Activated CD8-positive, alpha-beta T cell treated with anti-CD3 and anti-CD28 coated beads, Interleukin-2, amount 10 ng/mL, durations not matched to agents 7 days and 5 days (primary cell): ENCODE measurements around the gene SMURF2. TPM values are rescaled to one million over a fixed set of nuclear protein-coding genes. Genes with fewer than 3 reads are reported as not detected.
"Not testable (repeated sequence)": the region's sequence is repeated elsewhere in the genome, so short reads cannot be mapped to it uniquely, and the experiment has no call there.

Experiments used
- ATAC-seq: fragments of 150-1000 bp; cut with Tn5 transposase; one replicate; pipeline ENCODE4 v1.10.0; 2021; ENCODE audit warnings: moderate library complexity
- CTCF ChIA-PET: fragments of 350-600 bp; sonication (Branson Sonifier 250); formaldehyde crosslinking; loops from one replicate; lab custom pipeline; 2021; ENCODE audit warnings: antibody characterized with exemption; lab: Charles Lee
- POLR2A ChIA-PET: fragments of 350-600 bp; sonication (Branson Sonifier 250); formaldehyde crosslinking; loops from one replicate; lab custom pipeline; 2021; ENCODE audit warnings: antibody characterized with exemption; lab: Charles Lee
- DNase-seq: peaks from one replicate; pipeline ENCODE4 v3.0.0-alpha.2; 2020
- H3K27ac Mint-ChIP-seq: one replicate; pipeline ENCODE4 v1.8.0; 2021; ENCODE audit warnings: mild to moderate bottlenecking, mixed read lengths
- H3K27me3 Mint-ChIP-seq: one replicate; pipeline ENCODE4 v1.8.0; 2021; ENCODE audit warnings: low read depth, mixed read lengths
- H3K36me3 Mint-ChIP-seq: one replicate; pipeline ENCODE4 v1.8.0; 2021; ENCODE audit warnings: low read depth, mixed read lengths
- H3K4me1 Mint-ChIP-seq: one replicate; pipeline ENCODE4 v1.8.0; 2021; ENCODE audit warnings: low read depth, mixed read lengths
- H3K4me3 Mint-ChIP-seq: one replicate; pipeline ENCODE4 v1.8.0; 2021; ENCODE audit warnings: mild to moderate bottlenecking, mixed read lengths
- H3K9me3 Mint-ChIP-seq: one replicate; pipeline ENCODE4 v1.8.0; 2022; ENCODE audit warnings: mixed read lengths; ENCODE audit not compliant: insufficient read depth
- total RNA-seq, 2 experiments: library from RNA; stranded (reverse); gene quantifications; one replicate each; pipeline ENCODE4 v1.2.3, GENCODE V29; 2021

SMURF2 gene
- total RNA-seq, 2 experiments from 2014 or later = 16.1 to 16.4 TPM

GRCh38 chr17:64580384-64581315 is 81.5 kb downstream of the SMURF2 start:
- ChIA-PET POLR2A (interaction anchor here (0.5 kb wide), 1 partner anchor 40 kb away, joined by 3 read pairs; no protein-coding TSS in a partner anchor), CTCF (no interaction called here)
- no peaks in the 10 kb centered on the region for H3K27me3 Mint-ChIP-seq
- no peak for DNase-seq
- H3K4me3 Mint-ChIP-seq = no peak overlapping the region
- ATAC-seq = no peak
- no peaks in the 10 kb centered on the region for H3K9me3 Mint-ChIP-seq
- H3K4me1 Mint-ChIP-seq = peaks cover 9% of the 10 kb centered on the region
- peak overlapping the region; percentile 31 for H3K27ac Mint-ChIP-seq
- peaks cover 32% of the 10 kb centered on the region for H3K36me3 Mint-ChIP-seq

- H3K4me1 Mint-ChIP-seq = peaks cover 9% of the 10 kb centered on the region
- DNase-seq (no peak), ATAC-seq (no peak)
- no peaks in the 10 kb centered on the region for H3K27me3 Mint-ChIP-seq
- peaks cover 32% of the 10 kb centered on the region for H3K36me3 Mint-ChIP-seq
- H3K9me3 Mint-ChIP-seq = no peaks in the 10 kb centered on the region
- no peak overlapping the region for H3K4me3 Mint-ChIP-seq
- H3K27ac Mint-ChIP-seq = no peak overlapping the region
- POLR2A ChIA-PET = interaction anchor here (0.5 kb wide), 1 partner anchor 39 kb away, joined by 3 read pairs; no protein-coding TSS in a partner anchor
- CTCF ChIA-PET = interaction anchor here (1.7 kb wide), 1 partner anchor 23 kb away, joined by 5 read pairs; no protein-coding TSS in a partner anchor
Measured at GRCh38 chr17:64579917-64580316, 82.2 kb downstream of the SMURF2 start.

DNA sequence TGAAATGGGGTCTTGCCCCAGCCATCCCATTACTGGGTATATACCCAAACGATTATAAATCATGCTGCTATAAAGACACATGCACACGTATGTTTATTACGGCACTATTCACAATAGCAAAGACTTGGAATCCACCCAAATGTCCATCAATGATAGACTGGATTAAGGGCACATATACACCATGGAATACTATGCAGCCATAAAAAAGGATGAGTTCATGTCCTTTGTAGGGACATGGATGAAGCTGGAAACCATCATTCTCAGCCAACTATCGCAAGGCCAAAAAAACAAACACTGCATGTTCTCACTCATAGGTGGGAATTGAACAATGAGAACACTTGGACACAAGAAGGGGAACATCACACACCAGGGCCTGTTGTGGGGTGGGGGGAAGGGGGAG is 85.1 kb downstream of the SMURF2 start:
- DNase-seq, H3K9me3 Mint-ChIP-seq, ATAC-seq, POLR2A ChIA-PET, CTCF ChIA-PET, H3K27ac Mint-ChIP-seq, H3K27me3 Mint-ChIP-seq, H3K4me3 Mint-ChIP-seq: not testable (repeated sequence)
- Mint-ChIP-seq H3K4me1 (peaks cover 19% of the 10 kb centered on the region), H3K36me3 (peaks cover 24% of the 10 kb centered on the region)

GRCh38 chr17:64575431-64575830 is 86.7 kb downstream of the SMURF2 start:
- no peak overlapping the region for H3K27ac Mint-ChIP-seq
- H3K27me3 Mint-ChIP-seq = no peaks in the 10 kb centered on the region
- peaks cover 24% of the 10 kb centered on the region for H3K36me3 Mint-ChIP-seq
- H3K4me1 Mint-ChIP-seq = peaks cover 10% of the 10 kb centered on the region
- ChIA-PET POLR2A (interaction anchor here (0.6 kb wide), 1 partner anchor 344 kb away, joined by 5 read pairs; no protein-coding TSS in a partner anchor), CTCF (interaction anchor here (0.7 to 1.2 kb wide), 7 partner anchors 20 to 155 kb away, joined by 3 to 5 read pairs (median 3); no protein-coding TSS in a partner anchor)
- H3K4me3 Mint-ChIP-seq = no peak overlapping the region
- DNase-seq (no peak), ATAC-seq (no peak)
- H3K9me3 Mint-ChIP-seq = no peaks in the 10 kb centered on the region

- POLR2A ChIA-PET = no interaction called here
- no peak for ATAC-seq
- no peaks in the 10 kb centered on the region for H3K27me3 Mint-ChIP-seq
Measured at GRCh38 chr17:64574646-64575045, 87.5 kb downstream of the SMURF2 start.

GRCh38 chr17:64573214-64573613 is 88.9 kb downstream of the SMURF2 start:
- ChIA-PET POLR2A (interaction anchor here (1.2 to 1.3 kb wide), 2 partner anchors 11 to 67 kb away, joined by 3 read pairs; partner anchors contain the start of genes CEP95 and DDX5), CTCF (interaction anchor here (0.8 to 1.8 kb wide), 7 partner anchors 10 to 165 kb away, joined by 3 to 8 read pairs (median 3); no protein-coding TSS in a partner anchor)
- no peak for ATAC-seq
- H3K4me3 Mint-ChIP-seq = no peak overlapping the region
- H3K36me3 Mint-ChIP-seq = peaks cover 24% of the 10 kb centered on the region
- no peak for DNase-seq
- no peaks in the 10 kb centered on the region for H3K27me3 Mint-ChIP-seq
- H3K27ac Mint-ChIP-seq = no peak overlapping the region
- H3K4me1 Mint-ChIP-seq = peaks cover 10% of the 10 kb centered on the region
- no peaks in the 10 kb centered on the region for H3K9me3 Mint-ChIP-seq

More at GRCh38 chr17:64574646-64575045, 87.5 kb downstream of the SMURF2 start:
- H3K36me3 Mint-ChIP-seq = peaks cover 24% of the 10 kb centered on the region
- H3K4me3 Mint-ChIP-seq = no peak overlapping the region
- no peak overlapping the region for H3K27ac Mint-ChIP-seq
- CTCF ChIA-PET = interaction anchor here (0.7 to 1.2 kb wide), 4 partner anchors 19 to 155 kb away, joined by 3 read pairs; no protein-coding TSS in a partner anchor
- DNase-seq = no peak
- peaks cover 10% of the 10 kb centered on the region for H3K4me1 Mint-ChIP-seq
- no peaks in the 10 kb centered on the region for H3K9me3 Mint-ChIP-seq

DNA sequence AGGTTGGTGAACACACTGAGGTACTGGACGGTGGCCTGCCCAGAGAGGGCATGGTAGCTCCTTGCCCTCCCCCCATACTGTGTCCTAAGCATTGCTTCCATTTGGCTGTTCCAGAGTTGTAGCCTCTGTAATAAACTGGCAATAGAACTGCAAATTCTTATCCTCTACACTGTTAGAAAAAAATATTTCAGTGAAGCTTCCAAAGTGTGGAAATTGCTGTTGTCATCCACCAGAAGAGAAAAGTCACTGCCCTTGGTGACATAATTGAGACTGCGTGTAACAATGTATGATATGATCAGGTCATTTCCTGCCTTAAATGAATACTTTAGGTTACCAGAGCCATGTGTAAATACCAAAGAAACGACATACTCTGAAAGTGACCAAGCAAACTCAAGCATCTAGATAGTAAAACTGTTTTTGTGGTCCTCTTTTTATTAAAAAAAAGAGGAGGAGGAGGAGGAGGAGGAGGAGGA is 89.4 kb downstream of the SMURF2 start:
- peak; percentile 58 for ATAC-seq
- H3K4me1 Mint-ChIP-seq = peaks cover 10% of the 10 kb centered on the region

DNA sequence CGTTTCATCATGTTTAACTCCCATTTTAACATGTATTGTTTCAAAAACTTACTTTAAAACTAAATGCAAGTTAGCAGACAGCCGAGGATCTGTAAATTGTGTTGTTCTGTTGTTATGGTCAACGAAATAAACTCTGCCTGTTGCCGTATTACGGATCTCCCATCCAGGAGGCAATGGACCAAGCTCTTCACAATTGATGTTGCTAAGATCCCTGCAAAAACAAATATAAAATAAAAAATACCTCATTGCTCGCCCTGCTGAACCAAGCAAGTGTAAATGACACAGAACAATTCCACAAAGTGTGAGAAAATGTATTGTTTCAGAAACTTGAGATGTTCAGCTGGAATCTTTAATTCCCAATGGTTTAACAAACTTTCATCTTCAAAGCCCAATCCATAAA is 90.4 kb downstream of the SMURF2 start:
- DNase-seq = no peak
- H3K27me3 Mint-ChIP-seq = no peaks in the 10 kb centered on the region
- no peaks in the 10 kb centered on the region for H3K9me3 Mint-ChIP-seq
- ChIA-PET CTCF (interaction anchor here (0.6 to 1.5 kb wide), 6 partner anchors 9 to 152 kb away, joined by 3 to 8 read pairs (median 3); no protein-coding TSS in a partner anchor), POLR2A (interaction anchor here (0.7 to 1.2 kb wide), 2 partner anchors 65 to 426 kb away, joined by 3 read pairs; partner anchors contain the start of genes CEP95 and DDX5)
- no peak overlapping the region for H3K27ac Mint-ChIP-seq
- H3K4me3 Mint-ChIP-seq = no peak overlapping the region
- no peak for ATAC-seq
- peaks cover 20% of the 10 kb centered on the region for H3K36me3 Mint-ChIP-seq
- H3K4me1 Mint-ChIP-seq = peaks cover 10% of the 10 kb centered on the region

More for the DNA sequence above, 89.4 kb downstream of the SMURF2 start:
- DNase-seq = no peak
- peak overlapping the region; percentile 47 for H3K27ac Mint-ChIP-seq
- ChIA-PET CTCF (interaction anchor here (0.7 to 1.8 kb wide), 8 partner anchors 10 to 166 kb away, joined by 3 to 8 read pairs (median 3); no protein-coding TSS in a partner anchor), POLR2A (interaction anchor here (0.7 to 1.3 kb wide), 3 partner anchors 11 to 427 kb away, joined by 3 read pairs; partner anchors contain the start of genes CEP95 and DDX5)
- H3K9me3 Mint-ChIP-seq = no peaks in the 10 kb centered on the region
- H3K27me3 Mint-ChIP-seq = no peaks in the 10 kb centered on the region
- H3K36me3 Mint-ChIP-seq = peaks cover 21% of the 10 kb centered on the region
- no peak overlapping the region for H3K4me3 Mint-ChIP-seq

DNA sequence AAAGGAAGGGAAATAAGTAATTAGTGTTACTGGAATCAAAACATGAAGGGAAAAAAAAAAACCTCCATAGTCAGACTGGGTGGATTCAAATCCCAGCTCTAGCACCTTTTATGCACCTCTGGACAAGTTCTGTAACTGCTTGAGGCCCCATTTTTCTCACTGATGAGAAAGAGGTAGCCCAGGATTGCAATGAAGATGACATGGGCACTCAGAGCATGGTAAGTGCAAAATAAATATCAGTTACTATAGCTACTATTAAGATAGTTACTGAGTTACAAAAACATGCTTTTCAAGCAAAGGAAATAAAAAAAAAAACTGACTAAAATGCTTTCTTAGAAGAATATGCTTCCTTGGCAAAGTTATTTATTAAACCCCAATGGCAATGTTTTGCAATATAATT is 96.5 kb downstream of the SMURF2 start:
- no peak overlapping the region for H3K27ac Mint-ChIP-seq
- ATAC-seq (no peak), DNase-seq (no peak)
- no peak overlapping the region for H3K4me3 Mint-ChIP-seq
- no peaks in the 10 kb centered on the region for H3K4me1 Mint-ChIP-seq
- ChIA-PET POLR2A (interaction anchor here (0.8 kb wide), 1 partner anchor 59 kb away, joined by 3 read pairs; the partner anchor contains the start of gene CEP95), CTCF (interaction anchor here (0.9 to 1.9 kb wide), 2 partner anchors 84 to 146 kb away, joined by 3 to 6 read pairs; no protein-coding TSS in a partner anchor)
- no peaks in the 10 kb centered on the region for H3K9me3 Mint-ChIP-seq
- H3K36me3 Mint-ChIP-seq = peaks cover 23% of the 10 kb centered on the region
- no peaks in the 10 kb centered on the region for H3K27me3 Mint-ChIP-seq

GRCh38 chr17:64564098-64564497 is 98.0 kb downstream of the SMURF2 start:
- no peaks in the 10 kb centered on the region for H3K4me1 Mint-ChIP-seq
- no peaks in the 10 kb centered on the region for H3K27me3 Mint-ChIP-seq
- H3K36me3 Mint-ChIP-seq = peaks cover 22% of the 10 kb centered on the region
- H3K27ac Mint-ChIP-seq = no peak overlapping the region
- ATAC-seq (no peak), DNase-seq (no peak)
- ChIA-PET CTCF (interaction anchor here (0.8 to 0.9 kb wide), 2 partner anchors 85 to 273 kb away, joined by 3 read pairs; no protein-coding TSS in a partner anchor), POLR2A (no interaction called here)
- no peaks in the 10 kb centered on the region for H3K9me3 Mint-ChIP-seq
- no peak overlapping the region for H3K4me3 Mint-ChIP-seq

GRCh38 chr17:64555281-64555680 is 106.8 kb downstream of the SMURF2 start:
- H3K27me3 Mint-ChIP-seq = no peaks in the 10 kb centered on the region
- POLR2A ChIA-PET = no interaction called here
- H3K36me3 Mint-ChIP-seq = peaks cover 20% of the 10 kb centered on the region
- H3K27ac Mint-ChIP-seq = no peak overlapping the region
- DNase-seq = no peak
- no peaks in the 10 kb centered on the region for H3K9me3 Mint-ChIP-seq
- no peak overlapping the region for H3K4me3 Mint-ChIP-seq
- ATAC-seq = no peak
- CTCF ChIA-PET = interaction anchor here (0.9 to 1.4 kb wide), 3 partner anchors 20 to 95 kb away, joined by 3 read pairs; no protein-coding TSS in a partner anchor
- H3K4me1 Mint-ChIP-seq = no peaks in the 10 kb centered on the region
